Peyer's patch (tissue), 4 donors: ENCODE measurements around the gene RET.

Experiments
- POLR2A ChIP-seq, 2 donors: fragments of 450-650 bp; IDR thresholded peaks; one replicate each; pipeline ENCODE4 v1.5.1; 2017; ENCODE audit warnings: antibody characterized with exemption in 2 of 2, mild to moderate bottlenecking in 2 of 2, moderate library complexity in 2 of 2
- TF ChIP-seq, protein P1 (sequence below), 6 experiments: fragments of 450-650 bp in 4 of 6; fragments of 200-600 bp in 2 of 6; sonication (generic) in 1 of 6; IDR thresholded peaks; one replicate each; pipeline ENCODE4 v1.5.1; 2017 to 2019; ENCODE audit warnings: antibody characterized with exemption in 6 of 6, mild to moderate bottlenecking in 3 of 6, moderate library complexity in 1 of 6

DNA sequence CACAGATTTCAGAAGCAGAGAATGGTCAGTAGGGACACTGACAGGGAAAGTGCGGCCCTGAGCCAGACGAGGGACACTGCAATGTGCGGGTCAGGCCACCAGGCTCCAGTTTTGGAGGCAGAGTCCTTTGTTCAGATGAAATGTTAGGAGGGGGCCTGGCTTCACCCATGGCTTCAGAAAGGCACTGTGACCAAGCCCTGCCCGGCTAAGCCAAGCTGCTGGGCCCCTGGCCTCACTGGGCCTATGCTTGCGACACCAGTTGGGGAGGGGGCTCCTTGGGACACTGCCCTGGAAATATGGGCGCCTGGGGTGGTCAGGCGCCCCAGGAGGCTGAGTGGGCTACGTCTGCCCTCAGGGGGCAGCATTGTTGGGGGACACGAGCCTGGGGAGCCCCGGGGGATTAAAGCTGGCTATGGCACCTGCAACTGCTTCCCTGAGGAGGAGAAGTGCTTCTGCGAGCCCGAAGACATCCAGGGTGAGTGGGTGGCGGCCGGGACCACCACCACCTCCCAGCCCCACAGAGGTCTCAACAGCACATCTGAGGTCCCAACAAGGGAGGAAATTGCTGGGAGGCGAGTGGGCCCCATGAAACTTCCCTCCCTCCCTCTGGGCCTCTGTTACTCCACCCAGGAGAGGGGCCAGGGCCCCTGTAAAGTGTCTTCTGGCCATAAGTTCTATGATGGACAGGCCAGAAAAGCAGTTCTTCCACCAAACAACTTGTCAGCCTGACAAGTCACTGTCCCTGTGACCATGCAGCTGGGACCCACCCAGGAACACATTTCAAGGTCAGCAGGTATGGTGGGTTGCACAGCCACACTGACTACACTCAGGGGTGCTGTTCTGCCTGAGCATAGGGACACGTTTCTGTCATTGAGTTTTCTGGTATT lies 36.6 kb downstream of the RET start:
- TF ChIP-seq, protein P1, sequence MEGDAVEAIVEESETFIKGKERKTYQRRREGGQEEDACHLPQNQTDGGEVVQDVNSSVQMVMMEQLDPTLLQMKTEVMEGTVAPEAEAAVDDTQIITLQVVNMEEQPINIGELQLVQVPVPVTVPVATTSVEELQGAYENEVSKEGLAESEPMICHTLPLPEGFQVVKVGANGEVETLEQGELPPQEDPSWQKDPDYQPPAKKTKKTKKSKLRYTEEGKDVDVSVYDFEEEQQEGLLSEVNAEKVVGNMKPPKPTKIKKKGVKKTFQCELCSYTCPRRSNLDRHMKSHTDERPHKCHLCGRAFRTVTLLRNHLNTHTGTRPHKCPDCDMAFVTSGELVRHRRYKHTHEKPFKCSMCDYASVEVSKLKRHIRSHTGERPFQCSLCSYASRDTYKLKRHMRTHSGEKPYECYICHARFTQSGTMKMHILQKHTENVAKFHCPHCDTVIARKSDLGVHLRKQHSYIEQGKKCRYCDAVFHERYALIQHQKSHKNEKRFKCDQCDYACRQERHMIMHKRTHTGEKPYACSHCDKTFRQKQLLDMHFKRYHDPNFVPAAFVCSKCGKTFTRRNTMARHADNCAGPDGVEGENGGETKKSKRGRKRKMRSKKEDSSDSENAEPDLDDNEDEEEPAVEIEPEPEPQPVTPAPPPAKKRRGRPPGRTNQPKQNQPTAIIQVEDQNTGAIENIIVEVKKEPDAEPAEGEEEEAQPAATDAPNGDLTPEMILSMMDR (IDR thresholded peaks at IDR 0.05), result no peak
- TF ChIP-seq POLR2A (IDR thresholded peaks at IDR 0.05), result no peak
